ENCODE data around the gene ASPSCR1.

GRCh38 chr17:82007228-82007494, 29.7 kb downstream of the ASPSCR1 start:
- TF ChIP-seq CTCF (IDR thresholded peaks at IDR 0.05 in 2 of 3, conservative IDR thresholded peaks at IDR 0.05 in 1 of 3; ENCODE audit: control insufficient read depth in 2 of 3, extremely low read depth in 1 of 3, insufficient read depth in 1 of 3, low read depth in 3 of 3, low read length in 3 of 3), result no peak
- no peak for TF ChIP-seq POLR2A (IDR thresholded peaks at IDR 0.05; ENCODE audit: low read depth, low read length)
- no peak for TF ChIP-seq REST (IDR thresholded peaks at IDR 0.05; ENCODE audit: low read depth, low read length)
- TF ChIP-seq TARDBP (IDR thresholded peaks at IDR 0.05; ENCODE audit: borderline replicate concordance), result no peak
